IMR-90 (cell line): ENCODE measurements around the gene SNX32. TPM values are rescaled to one million over a fixed set of nuclear protein-coding genes. Genes with fewer than 3 reads are reported as not detected.

ENCODE experiments used
- ATAC-seq: fragments of 200-7000 bp; cut with Tn5 transposase; 2 replicates; pipeline ENCODE4 v1.9.1; 2020; ENCODE audit warnings: low read depth, mild to moderate bottlenecking, moderate library complexity
- BruUV-seq: library from RNA; stranded (reverse); fragments of 400-500 nt; replicated peaks from 2 replicates; lab custom pipeline; 2021; lab: Mats Ljungman, UMichigan
- CTCF ChIA-PET: fragments of 300-600 bp; formaldehyde crosslinking; extraction: SDS; loops from one replicate; lab custom pipeline; 2021; ENCODE audit warnings: antibody characterized with exemption; lab: Yijun Ruan, JAX
- POLR2A ChIA-PET: fragments of 300-600 bp; sonication (Branson Sonifier 250); formaldehyde crosslinking; loops from one replicate; lab custom pipeline; 2022; ENCODE audit warnings: antibody characterized with exemption; ENCODE audit not compliant: unreplicated experiment; lab: Charles Lee
- DNase-seq: peaks from one replicate; pipeline ENCODE4 v3.0.0; 2013
- H2AFZ ChIP-seq: replicated peaks from 2 replicates; pipeline ENCODE3; 2013; ENCODE audit warnings: low read length, mild to moderate bottlenecking; ENCODE audit not compliant: poor library complexity
- H2AK5ac ChIP-seq: 2 replicates; pipeline ENCODE4 v1.6.1; 2013; ENCODE audit warnings: low read depth, low read length, inconsistent platforms
- H2AK9ac ChIP-seq: replicated peaks from 2 replicates; pipeline ENCODE3; 2013; ENCODE audit warnings: mild to moderate bottlenecking, low read depth, low read length, moderate library complexity; ENCODE audit not compliant: poor library complexity
- H2BK120ac ChIP-seq: 2 replicates; pipeline ENCODE4 v1.6.1; 2013; ENCODE audit warnings: low read depth, low read length, inconsistent platforms
- H2BK15ac ChIP-seq: 3 replicates; pipeline ENCODE4 v1.6.1; 2013; ENCODE audit warnings: low read depth, low read length, inconsistent platforms
- H2BK20ac ChIP-seq: 2 replicates; pipeline ENCODE4 v1.6.1; 2013; ENCODE audit warnings: low read depth, mild to moderate bottlenecking, inconsistent platforms, low read length, moderate library complexity
- H2BK5ac ChIP-seq: 2 replicates; pipeline ENCODE4 v1.6.1; 2013; ENCODE audit warnings: mild to moderate bottlenecking, low read depth, low read length, inconsistent platforms; ENCODE audit not compliant: poor library complexity, severe bottlenecking
- H3K14ac ChIP-seq: replicated peaks from 2 replicates; pipeline ENCODE4 v1.6.1; 2013; ENCODE audit warnings: low read depth, low read length, inconsistent platforms
- H3K18ac ChIP-seq: 2 replicates; pipeline ENCODE4 v1.6.1; 2013; ENCODE audit warnings: low read depth, low read length, control low read depth
- H3K23ac ChIP-seq: 2 replicates; pipeline ENCODE4 v1.6.1; 2013; ENCODE audit warnings: low read depth, low read length, inconsistent platforms
- H3K27ac ChIP-seq: 2 replicates; pipeline ENCODE4 v1.5.1; 2013; ENCODE audit warnings: mild to moderate bottlenecking, control low read depth, low read length; ENCODE audit not compliant: insufficient read depth
- H3K27me3 ChIP-seq: 2 replicates; pipeline ENCODE4 v1.6.1; 2013; ENCODE audit warnings: low read length; ENCODE audit not compliant: control insufficient read depth, insufficient read depth
- H3K36me3 ChIP-seq: 2 replicates; pipeline ENCODE4 v1.6.1; 2013; ENCODE audit warnings: low read length, mixed read lengths; ENCODE audit not compliant: control insufficient read depth, insufficient read depth
- H3K4ac ChIP-seq: 2 replicates; pipeline ENCODE4 v1.6.1; 2013; ENCODE audit warnings: low read depth, low read length, inconsistent platforms
- H3K4me1 ChIP-seq: 2 replicates; pipeline ENCODE4 v1.6.1; 2013; ENCODE audit warnings: low read length, mixed read lengths; ENCODE audit not compliant: control insufficient read depth, insufficient read depth
- H3K4me2 ChIP-seq: 2 replicates; pipeline ENCODE4 v1.6.1; 2013; ENCODE audit warnings: low read depth, mild to moderate bottlenecking, control low read depth, low read length, moderate library complexity
- H3K4me3 ChIP-seq: 2 replicates; pipeline ENCODE4 v1.5.1; 2013; ENCODE audit warnings: low read depth, mild to moderate bottlenecking, control low read depth, low read length, moderate library complexity; ENCODE audit not compliant: insufficient read depth
- H3K56ac ChIP-seq: 2 replicates; pipeline ENCODE4 v1.6.1; 2013; ENCODE audit warnings: low read length, inconsistent platforms; ENCODE audit not compliant: insufficient read depth; ENCODE audit errors: extremely low read depth
- H3K79me1 ChIP-seq, 2 experiments: 2 replicates each; pipeline ENCODE4 v1.6.1; 2013; ENCODE audit warnings: low read length in 2 of 2, inconsistent platforms in 1 of 2, low read depth in 1 of 2
- H3K9ac ChIP-seq: 2 replicates; pipeline ENCODE4 v1.6.1; 2013; ENCODE audit warnings: low read depth, low read length, control low read depth
- H3K9me1 ChIP-seq: 2 replicates; pipeline ENCODE4 v1.6.1; 2013; ENCODE audit warnings: low read length, inconsistent platforms; ENCODE audit not compliant: insufficient read depth
- H3K9me3 ChIP-seq: 2 replicates; pipeline ENCODE4 v1.6.1; 2013; ENCODE audit warnings: low read length; ENCODE audit not compliant: control insufficient read depth, insufficient read depth
- H4K20me1 ChIP-seq: 2 replicates; pipeline ENCODE4 v1.6.1; 2013; ENCODE audit warnings: low read length, inconsistent platforms; ENCODE audit not compliant: insufficient read depth
- H4K5ac ChIP-seq: 2 replicates; pipeline ENCODE4 v1.6.1; 2013; ENCODE audit warnings: mild to moderate bottlenecking, low read depth, low read length, control low read depth
- H4K8ac ChIP-seq, 2 experiments: 2 replicates each; pipeline ENCODE4 v1.6.1; 2013; ENCODE audit warnings: low read depth in 2 of 2, low read length in 2 of 2, control low read depth in 1 of 2, inconsistent platforms in 1 of 2
- H4K91ac ChIP-seq: 2 replicates; pipeline ENCODE4 v1.6.1; 2013; ENCODE audit warnings: low read depth, low read length, inconsistent platforms; ENCODE audit not compliant: insufficient read depth
- CHD1 ChIP-seq: IDR thresholded peaks from 2 replicates; pipeline ENCODE4 v1.6.1; 2012; ENCODE audit warnings: low read depth, low read length, improper control_type of control experiment
- MAFK ChIP-seq: IDR thresholded peaks from 2 replicates; pipeline ENCODE4 v1.6.1; 2012; ENCODE audit warnings: low read depth, low read length, improper control_type of control experiment
- POLR2A ChIP-seq: IDR thresholded peaks from 2 replicates; pipeline ENCODE4 v1.6.1; 2012; ENCODE audit warnings: mild to moderate bottlenecking, low read depth, low read length
- RCOR1 ChIP-seq: IDR thresholded peaks from 2 replicates; pipeline ENCODE4 v1.6.1; 2012; ENCODE audit warnings: mild to moderate bottlenecking, low read length, improper control_type of control experiment; ENCODE audit not compliant: insufficient replicate concordance
- SMC3 ChIP-seq: fragments of 150-350 bp; IDR thresholded peaks from 2 replicates; pipeline ENCODE4 v1.6.1; 2016; ENCODE audit warnings: low read depth, mild to moderate bottlenecking, antibody characterized with exemption, low read length, moderate library complexity
- WGBS, 2 experiments: methylation state at CpG; one replicate each; pipeline versions ENCODE4 v1.1.5 to v1.1.7; 2013; ENCODE audit warnings: missing lambda C conversion rate in 2 of 2; ENCODE audit not compliant: insufficient read length in 1 of 2; ENCODE audit errors: extremely low coverage in 2 of 2; 5-methylcytosine and 5-hydroxymethylcytosine counted together
- dilution Hi-C: fragments of 300-500 bp; cut with HindIII; formaldehyde crosslinking; loops from one replicate; pipeline ENCODE4 v1.14.3; 2018; ENCODE audit warnings: low sequenced_read_pairs; ENCODE audit not compliant: unreplicated experiment
- in situ Hi-C: fragments of 300-500 bp; cut with MboI; formaldehyde crosslinking; loops from 3 replicates; pipeline ENCODE4 v1.14.3; 2019; ENCODE audit warnings: low sequenced_read_pairs, inconsistent platforms, mixed read lengths
- intact Hi-C: fragments of 100-400 bp; cut with micrococcal nuclease; formaldehyde crosslinking; loops from 2 replicates; pipeline ENCODE4 v1.10.0; 2022
- polyA plus RNA-seq, 3 experiments: library from polyadenylated mRNA; depleted of rRNA; stranded (reverse); fragments of >200 nt; gene quantifications; 2 replicates each; pipeline ENCODE4 v1.2.3, GENCODE V29; 2012; ENCODE audit warnings: low replicate concordance in 1 of 3
- total RNA-seq: library from RNA; depleted of rRNA; stranded (reverse); fragments of >200 nt; gene quantifications from 2 replicates; pipeline ENCODE4 v1.2.3, GENCODE V29; 2012

The SNX32 gene
- total and polyA plus RNA-seq, 2 of the 4 experiments (the other 2 are of a cell fraction): 0.36 to 0.79 TPM

- no peak overlapping the region for H3K27ac ChIP-seq
- CTCF ChIA-PET: interaction anchor here (2.0 kb wide), 1 partner anchor 10 kb away, joined by 7 read pairs; the partner anchor contains the start of gene MUS81
Observed at GRCh38 chr11:65869643-65870306, 36.0 kb downstream of the SNX32 start.

More at GRCh38 chr11:65869643-65870306, 36.0 kb downstream of the SNX32 start:
- no peak overlapping the region for H3K9ac ChIP-seq
- no peak overlapping the region for H2BK15ac ChIP-seq
- no peak for ATAC-seq
- H3K9me1 ChIP-seq: 0 out of 2 replicates have a peak, but pooled peaks cover 5% of the 10 kb centered on the region
- no peak overlapping the region for H3K14ac ChIP-seq
- peaks cover 61% of the 10 kb centered on the region for H3K36me3 ChIP-seq
- no peak overlapping the region for H2AK5ac ChIP-seq
- H3K18ac ChIP-seq: no peak overlapping the region
- no peak overlapping the region for H3K56ac ChIP-seq
- DNase-seq: no peak
- no peak overlapping the region for H2AK9ac ChIP-seq
- H3K4me3 ChIP-seq: no peak overlapping the region
- H3K27me3 ChIP-seq: no peaks in the 10 kb centered on the region
- intact Hi-C loops (no loop called here), in situ Hi-C loops (no loop called here), dilution Hi-C loops (no loop called here)
- H3K23ac ChIP-seq: 0 out of 2 replicates have a peak overlapping the region, but pooled peaks have one; percentile 20
- H3K4ac ChIP-seq: no peak overlapping the region
- H2BK5ac ChIP-seq: no peak overlapping the region
- POLR2A ChIA-PET: interaction anchor here (1.4 kb wide), 1 partner anchor 10 kb away, joined by 5 read pairs; no protein-coding TSS in a partner anchor
- H3K9me3 ChIP-seq: no peaks in the 10 kb centered on the region
- H3K4me2 ChIP-seq: no peak overlapping the region
- H3K79me1 ChIP-seq: peaks cover 18 to 69% of the 10 kb centered on the region in 2 experiments
- no peak overlapping the region for H2BK120ac ChIP-seq
- H2AFZ ChIP-seq: no peak overlapping the region
- BruUV-seq: no TSS peak
- TF ChIP-seq POLR2A: 0 out of 2 replicates have a peak, but pooled peaks have one; percentile 10
- TF ChIP-seq SMC3: no peak
- no peak for TF ChIP-seq CHD1
- no peak for TF ChIP-seq MAFK
- TF ChIP-seq RCOR1: no peak
- H4K8ac ChIP-seq: no peak overlapping the region
- peaks cover 14% of the 10 kb centered on the region for H3K4me1 ChIP-seq
- no peak overlapping the region for H4K91ac ChIP-seq
- 83% methylated on average over 4 of the region's 24 CpGs; no CpG with 5 or more reads in 1 of the 2 experiments for WGBS, 2 experiments
- H4K5ac ChIP-seq: no peak overlapping the region
- no peak overlapping the region for H2BK20ac ChIP-seq
- H4K20me1 ChIP-seq: peaks cover 47% of the 10 kb centered on the region
